H1 (cell line): Measurements from ENCODE around the gene ARRB1. TPM values are rescaled to one million over a fixed set of nuclear protein-coding genes. Genes with fewer than 3 reads are reported as not detected.

Experiments used
- CTCF ChIA-PET: fragments of 300-600 bp; sonication (Branson Sonifier 250); formaldehyde crosslinking; loops from one replicate; lab custom pipeline; 2021; ENCODE audit not compliant: partially characterized antibody; lab: Charles Lee
- POLR2A ChIA-PET: fragments of 300-600 bp; sonication (Branson Sonifier 250); formaldehyde crosslinking; loops from one replicate; lab custom pipeline; 2021; ENCODE audit warnings: inconsistent platforms; ENCODE audit not compliant: partially characterized antibody; lab: Charles Lee
- DNase-seq, 2 experiments: peaks; one replicate each; pipeline versions ENCODE4 v3.0.0 to v3.0.0-alpha.2; 2010 to 2022; ENCODE audit warnings: low spot score in 2 of 2, low read depth in 1 of 2, mixed read lengths in 1 of 2
- FAIRE-seq: peaks from 2 replicates; lab custom pipeline; 2011; peaks lifted over from hg19 to GRCh38; lab: Jason Lieb, UNC
- H2AFZ ChIP-seq: 2 replicates; pipeline ENCODE4 v1.8.1; 2012; ENCODE audit warnings: low read length, inconsistent platforms
- H2AK5ac ChIP-seq: 2 replicates; pipeline ENCODE4 v1.6.1; 2013; ENCODE audit warnings: low read depth, low read length
- H2BK120ac ChIP-seq: replicated peaks from 2 replicates; pipeline ENCODE3; 2013; ENCODE audit warnings: low read depth, low read length, inconsistent platforms
- H2BK12ac ChIP-seq: 2 replicates; pipeline ENCODE4 v1.6.1; 2013; ENCODE audit warnings: low read depth, low read length
- H2BK15ac ChIP-seq: 2 replicates; pipeline ENCODE4 v1.6.1; 2013; ENCODE audit warnings: low read length
- H2BK20ac ChIP-seq: 2 replicates; pipeline ENCODE4 v1.6.1; 2013; ENCODE audit warnings: low read length
- H2BK5ac ChIP-seq: 2 replicates; pipeline ENCODE4 v1.6.1; 2013; ENCODE audit warnings: low read depth, low read length
- H3K14ac ChIP-seq: 2 replicates; pipeline ENCODE4 v1.6.1; 2013; ENCODE audit warnings: inconsistent platforms; ENCODE audit not compliant: insufficient read length
- H3K18ac ChIP-seq: 2 replicates; pipeline ENCODE4 v1.6.1; 2013; ENCODE audit warnings: low read length; ENCODE audit errors: extremely low read depth
- H3K23ac ChIP-seq: 2 replicates; pipeline ENCODE4 v1.6.1; 2013; ENCODE audit warnings: inconsistent platforms; ENCODE audit not compliant: insufficient read length
- H3K23me2 ChIP-seq: 2 replicates; pipeline ENCODE4 v1.6.1; 2013; ENCODE audit warnings: low read depth, low read length
- H3K27ac ChIP-seq: 2 replicates; pipeline ENCODE4 v1.6.1; 2011; ENCODE audit warnings: low read depth, low read length, inconsistent platforms
- H3K27me3 ChIP-seq, 4 experiments: replicated peaks in 1 of 4; 1 replicate in 1 of 4; 2 replicates in 3 of 4; pipeline versions ENCODE4 v1.6.1 to v1.8.1; 2011 to 2013; ENCODE audit warnings: low read length in 3 of 4, mild to moderate bottlenecking in 3 of 4, inconsistent platforms in 2 of 4, mixed read lengths in 2 of 4, moderate library complexity in 1 of 4; ENCODE audit not compliant: control insufficient read depth in 3 of 4, insufficient read depth in 3 of 4; ENCODE audit errors: extremely low read depth in 1 of 4
- H3K36me3 ChIP-seq, 4 experiments: 2 replicates each; pipeline versions ENCODE4 v1.6.1 to v1.8.1; 2011 to 2013; ENCODE audit warnings: mild to moderate bottlenecking in 4 of 4, low read length in 3 of 4, moderate library complexity in 2 of 4, control low read depth in 1 of 4, inconsistent platforms in 1 of 4; ENCODE audit not compliant: insufficient read depth in 4 of 4, control insufficient read depth in 2 of 4
- H3K4ac ChIP-seq: replicated peaks from 2 replicates; pipeline ENCODE3; 2013; ENCODE audit warnings: low read length, low read depth, mixed read lengths, inconsistent platforms; ENCODE audit not compliant: insufficient read length
- H3K4me1 ChIP-seq, 4 experiments: replicated peaks in 1 of 4; 1 replicate in 1 of 4; 2 replicates in 3 of 4; pipeline versions ENCODE4 v1.6.1 to v1.8.1; 2011 to 2013; ENCODE audit warnings: low read length in 3 of 4, inconsistent platforms in 2 of 4, mixed read lengths in 1 of 4; ENCODE audit not compliant: insufficient read depth in 4 of 4, control insufficient read depth in 3 of 4
- H3K4me2 ChIP-seq, 2 experiments: 2 replicates each; pipeline versions ENCODE4 v1.6.1 to v1.8.1; 2011 to 2013; ENCODE audit warnings: low read depth in 2 of 2, low read length in 2 of 2, control low read depth in 1 of 2, inconsistent platforms in 1 of 2, mild to moderate bottlenecking in 1 of 2; ENCODE audit not compliant: insufficient read depth in 1 of 2
- H3K4me3 ChIP-seq, 4 experiments: fragments of 200-600, 300-600 bp in 1 of 4; sonication (generic), shearing (Covaris generic), sonication (Bioruptor Twin) in 1 of 4; 2 replicates each; pipeline versions ENCODE4 v1.5.1 to v1.8.1; 2011 to 2016; ENCODE audit warnings: low read length in 4 of 4, low read depth in 3 of 4, control low read depth in 2 of 4, inconsistent platforms in 2 of 4, mild to moderate bottlenecking in 2 of 4, mixed read lengths in 1 of 4, moderate library complexity in 1 of 4; ENCODE audit not compliant: insufficient read depth in 2 of 4; ENCODE audit errors: extremely low read depth in 1 of 4
- H3K56ac ChIP-seq: replicated peaks from 2 replicates; pipeline ENCODE3; 2013; ENCODE audit warnings: low read depth, mild to moderate bottlenecking, mixed read lengths, low read length, inconsistent platforms; ENCODE audit not compliant: insufficient read length
- H3K79me1 ChIP-seq: 2 replicates; pipeline ENCODE4 v1.6.1; 2013; ENCODE audit warnings: low read depth, low read length, control low read depth
- H3K79me2 ChIP-seq, 2 experiments: 2 replicates each; pipeline versions ENCODE4 v1.6.1 to v1.8.1; 2012 to 2013; ENCODE audit warnings: low read length in 2 of 2, mild to moderate bottlenecking in 2 of 2, inconsistent platforms in 1 of 2; ENCODE audit not compliant: insufficient read depth in 2 of 2, control insufficient read depth in 1 of 2
- H3K9ac ChIP-seq, 4 experiments: replicated peaks in 1 of 4; 1 replicate in 1 of 4; 2 replicates in 3 of 4; pipeline versions ENCODE4 v1.6.1 to v1.8.1; 2011 to 2013; ENCODE audit warnings: low read depth in 3 of 4, low read length in 3 of 4, control low read depth in 2 of 4, mild to moderate bottlenecking in 2 of 4, moderate library complexity in 2 of 4, inconsistent platforms in 1 of 4; ENCODE audit errors: extremely low read depth in 1 of 4
- H3K9me3 ChIP-seq, 2 experiments: 2 replicates each; pipeline versions ENCODE4 v1.6.1 to v1.8.1; 2012 to 2013; ENCODE audit warnings: mild to moderate bottlenecking in 2 of 2, moderate library complexity in 2 of 2, control low read depth in 1 of 2, inconsistent platforms in 1 of 2, low read depth in 1 of 2, low read length in 1 of 2, mixed read lengths in 1 of 2; ENCODE audit not compliant: insufficient read depth in 2 of 2
- H4K20me1 ChIP-seq, 2 experiments: replicated peaks in 1 of 2; 2 replicates each; pipeline versions ENCODE3 to v1.8.1; 2011 to 2013; ENCODE audit warnings: inconsistent platforms in 2 of 2, low read length in 2 of 2, mild to moderate bottlenecking in 1 of 2; ENCODE audit not compliant: insufficient read depth in 2 of 2, control insufficient read depth in 1 of 2
- H4K5ac ChIP-seq: 2 replicates; pipeline ENCODE4 v1.6.1; 2013; ENCODE audit warnings: low read length, low read depth, mixed read lengths, inconsistent platforms; ENCODE audit not compliant: insufficient read length
- H4K8ac ChIP-seq: 2 replicates; pipeline ENCODE4 v1.8.0; 2013; ENCODE audit warnings: mild to moderate bottlenecking, moderate library complexity, low read length, inconsistent platforms; ENCODE audit not compliant: insufficient read depth; ENCODE audit errors: extremely low read depth
- H4K91ac ChIP-seq: replicated peaks from 2 replicates; pipeline ENCODE3; 2013; ENCODE audit warnings: low read length, mixed read lengths, inconsistent platforms; ENCODE audit not compliant: insufficient read length
- CTCF ChIP-seq, 3 experiments: IDR thresholded peaks; 1 replicate in 2 of 3; 2 replicates in 1 of 3; pipeline versions ENCODE4 v1.5.1 to v1.6.1; 2011; ENCODE audit warnings: low read length in 3 of 3, mild to moderate bottlenecking in 3 of 3, inconsistent platforms in 2 of 3, low read depth in 1 of 3, moderate library complexity in 1 of 3; ENCODE audit not compliant: insufficient read depth in 1 of 3; ENCODE audit errors: control extremely low read depth in 1 of 3
- KDM1A ChIP-seq: fragments of 200-600, 300-600 bp; sonication (generic); IDR thresholded peaks from 2 replicates; pipeline ENCODE4 v1.7.1; 2016; ENCODE audit warnings: mild to moderate bottlenecking, low read length, borderline replicate concordance
- RAD21 ChIP-seq, 2 experiments: IDR thresholded peaks in 1 of 2; conservative IDR thresholded peaks in 1 of 2; 2 replicates each; pipeline ENCODE4 v1.6.1; 2011; ENCODE audit warnings: low read depth in 2 of 2, low read length in 2 of 2, improper control_type of control experiment in 1 of 2, inconsistent platforms in 1 of 2, mild to moderate bottlenecking in 1 of 2, moderate library complexity in 1 of 2
- WGBS, 2 experiments: shearing (Covaris generic) in 1 of 2; methylation state at CpG; one replicate each; pipeline versions ENCODE4 v1.1.6 to v1.1.7; 2013 to 2015; ENCODE audit warnings: low lambda C conversion rate in 2 of 2, mixed read lengths in 2 of 2, inconsistent platforms in 1 of 2, low coverage in 1 of 2, missing lambda C conversion rate in 1 of 2; ENCODE audit not compliant: insufficient replicate concordance in 2 of 2, insufficient coverage in 1 of 2, insufficient read length in 1 of 2; ENCODE audit errors: extremely low coverage in 1 of 2, missing lambda C conversion rate in 1 of 2; 5-methylcytosine and 5-hydroxymethylcytosine counted together
- polyA plus RNA-seq, 7 experiments: library from polyadenylated mRNA; depleted of rRNA in 3 of 7; stranded (reverse) in 5 of 7; unstranded in 2 of 7; fragments of >200 nt in 5 of 7; fragments of 200-250 nt in 2 of 7; gene quantifications; 1 replicate in 5 of 7; 2 replicates in 1 of 7; 4 replicates in 1 of 7; pipeline versions ENCODE4 v1.2.1 to v1.2.3, GENCODE V29; 2011 to 2013; ENCODE audit warnings: missing spikeins in 2 of 7, mixed read lengths in 2 of 7
- total RNA-seq: library from RNA; stranded (reverse); fragmentation: NEBNext Ultra II Directional; extraction: Animal tissue kit (Norgen Biotek cat#: 25700); gene quantifications from 2 replicates; pipeline ENCODE4 v1.2.1, GENCODE V29; 2021

Gene ARRB1
- total and polyA plus RNA-seq, 2 of the 8 experiments (the other 6 are each of a cell fraction or from before 2014, with no cell fraction given) = 9.4 to 31.8 TPM

GRCh38 chr11:75339685-75340409, 11.6 kb downstream of the ARRB1 start:
- H2AFZ ChIP-seq = no peak overlapping the region
- H3K27me3 ChIP-seq = no peaks in the 10 kb centered on the region
- H3K9ac ChIP-seq = no peak overlapping the region; a peak in 1 of 7 replicates
- peak overlapping the region; percentile 51; the same call in 1 of the 2 replicates for H2BK12ac ChIP-seq
- H3K4me2 ChIP-seq = 0 out of 4 replicates have a peak overlapping the region, but pooled peaks of 1 of the 2 experiments have one; percentile 18
- CTCF ChIA-PET = interaction anchor here (0.8 to 6.1 kb wide), 20 partner anchors 9 to 98 kb away, joined by 3 to 47 read pairs (median 5); no protein-coding TSS in a partner anchor
- H2BK120ac ChIP-seq = no peak overlapping the region
- H3K23me2 ChIP-seq = no peaks in the 10 kb centered on the region
- H3K4me1 ChIP-seq = peaks cover 17 to 41% (median 28%) of the 10 kb centered on the region in 4 experiments
- no peaks in the 10 kb centered on the region for H3K9me3 ChIP-seq
- H3K79me2 ChIP-seq = no peaks in the 10 kb centered on the region
- peak overlapping the region; percentile 61; the same call in 1 of the 2 replicates for H2BK15ac ChIP-seq
- peak overlapping the region; percentile 97 for H2AK5ac ChIP-seq
- 0 out of 2 replicates have a peak overlapping the region, but pooled peaks have one; percentile 1 for H3K27ac ChIP-seq
- POLR2A ChIA-PET = interaction anchor here (1.0 to 8.8 kb wide), 12 partner anchors 8 to 67 kb away, joined by 3 to 72 read pairs (median 7); partner anchors contain the start of genes ARRB1 and RPS3
- H4K8ac ChIP-seq = peak overlapping the region; percentile 57; the same call in 1 of the 2 replicates
- no peak for DNase-seq
- no peak overlapping the region for H3K23ac ChIP-seq
- H4K5ac ChIP-seq = no peak overlapping the region
- H3K4ac ChIP-seq = no peak overlapping the region
- no peak overlapping the region for H4K91ac ChIP-seq
- 0 out of 8 replicates have a peak, but pooled peaks cover 0 to 2% (median 0%) of the 10 kb centered on the region in 4 experiments for H3K36me3 ChIP-seq
- no peak for FAIRE-seq
- H3K79me1 ChIP-seq = no peaks in the 10 kb centered on the region; the same call in 1 of the 2 replicates
- TF ChIP-seq RAD21 (IDR thresholded peaks at IDR 0.05 in 1 of 2, conservative IDR thresholded peaks at IDR 0.05 in 1 of 2; ENCODE audit: low read depth in 2 of 2, low read length in 2 of 2) = peak; percentile 29 to 56; a peak in 3 of 4 replicates
- peak in 2 of 3 experiments; percentile 9 to 19; a peak in 2 of 4 replicates for TF ChIP-seq CTCF (IDR thresholded peaks at IDR 0.05; ENCODE audit: control extremely low read depth in 1 of 3, insufficient read depth in 1 of 3, low read depth in 1 of 3, low read length in 3 of 3)
- no peak for TF ChIP-seq KDM1A
- peak overlapping the region; percentile 75 for H3K18ac ChIP-seq
- H2BK20ac ChIP-seq = peak overlapping the region; percentile 68; the same call in 1 of the 2 replicates
- no peak overlapping the region for H3K56ac ChIP-seq
- no peak overlapping the region for H3K14ac ChIP-seq
- H3K4me3 ChIP-seq = no peak overlapping the region
- H2BK5ac ChIP-seq = peak overlapping the region; percentile 83; the same call in 1 of the 2 replicates
- WGBS, 2 experiments = 78% methylated on average over 13 of the region's 14 CpGs; no CpG with 5 or more reads in 1 of the 2 experiments
- H4K20me1 ChIP-seq = no peaks in the 10 kb centered on the region
